Aorta (tissue), 5 donors: ENCODE data around the gene CAP2. TPM values are rescaled to one million over a fixed set of nuclear protein-coding genes. Genes with fewer than 3 reads are reported as not detected.

ENCODE experiments used
- ATAC-seq: fragments of 200-7000 bp; cut with Tn5 transposase; one replicate; pipeline ENCODE4 v1.9.1; 2022; ENCODE audit warnings: moderate library complexity; ENCODE audit not compliant: low FRiP score
- DNase-seq, 2 donors: peaks; one replicate each; pipeline ENCODE4 v3.0.0-alpha.2; 2020
- H3K27ac ChIP-seq, 2 donors: one replicate each; pipeline ENCODE4 v1.5.1; 2013; ENCODE audit warnings: low read length in 2 of 2, mild to moderate bottlenecking in 2 of 2, moderate library complexity in 2 of 2, control low read depth in 1 of 2, inconsistent platforms in 1 of 2, low read depth in 1 of 2
- H3K27me3 ChIP-seq, 2 donors: one replicate each; pipeline ENCODE4 v1.6.1; 2013; ENCODE audit warnings: control low read depth in 1 of 2, low read length in 1 of 2, mild to moderate bottlenecking in 1 of 2, moderate library complexity in 1 of 2; ENCODE audit not compliant: insufficient read depth in 2 of 2, control insufficient read depth in 1 of 2
- H3K36me3 ChIP-seq, 2 donors: one replicate each; pipeline ENCODE4 v1.6.1; 2013; ENCODE audit warnings: control low read depth in 1 of 2, low read length in 1 of 2, mild to moderate bottlenecking in 1 of 2; ENCODE audit not compliant: insufficient read depth in 2 of 2, control insufficient read depth in 1 of 2
- H3K4me1 ChIP-seq, 2 donors: one replicate each; pipeline ENCODE4 v1.6.1; 2013; ENCODE audit warnings: low read length in 2 of 2, control low read depth in 1 of 2, mild to moderate bottlenecking in 1 of 2, moderate library complexity in 1 of 2; ENCODE audit not compliant: insufficient read depth in 2 of 2, control insufficient read depth in 1 of 2
- H3K4me3 ChIP-seq, 2 donors: one replicate each; pipeline ENCODE4 v1.5.1; 2013; ENCODE audit warnings: low read length in 2 of 2, control low read depth in 1 of 2, mild to moderate bottlenecking in 1 of 2
- H3K9me3 ChIP-seq: one replicate; pipeline ENCODE4 v1.6.1; 2013; ENCODE audit warnings: mild to moderate bottlenecking, low read length; ENCODE audit not compliant: control insufficient read depth
- WGBS, 2 donors: extraction: QIAGEN DNeasy Blood & Tissue Kit; methylation state at CpG; one replicate each; pipeline ENCODE4 v1.1.7; 2013; 5-methylcytosine and 5-hydroxymethylcytosine counted together
- intact Hi-C, 2 donors: fragments of 100-400 bp; cut with DNase I; formaldehyde crosslinking; loops; one replicate each; pipeline versions ENCODE4 v1.14.2 to v1.15.0; 2022
- polyA plus RNA-seq, 2 donors: library from polyadenylated mRNA; stranded (reverse); fragments of 200-250 nt; gene quantifications; one replicate each; pipeline ENCODE4 v1.2.3, GENCODE V29; 2013
- total RNA-seq, 2 donors: library from RNA; stranded (reverse); fragmentation: NEBNext Ultra II Directional; extraction: Animal tissue kit (Norgen Biotek cat#: 25700); gene quantifications; one replicate each; pipeline ENCODE4 v1.2.1, GENCODE V29; 2021
- donor health status: healthy with polysubstance abuse.
- donor health status: Bipolar disorder and iron deficiency.
- donor health status: DM: no; HTN: no; CAD: no.
- donor health status: DM: no; HTN: no; CAD: no.
- donor health status: DM: yes; HTN: yes; CAD: no.

CAP2 gene
- total and polyA plus RNA-seq, 4 donors = 21.2 to 28.4 (median 24.0) TPM

GRCh38 chr6:17599877-17600526 is 206.6 kb downstream of the CAP2 start, which contains the start of gene FAM8A1:
FAM8A1 (plus strand) TSS chr6:17600302; CDS start chr6:17600410, 108 bp downstream.
- Histone ChIP-seq H3K36me3 (no peaks in the 10 kb centered on the region), H3K4me3 (peak within 1 kb of the TSS; percentile 90 to 91), H3K4me1 (peaks cover 0 to 4% of the 10 kb centered on the region in 2 donors), H3K9me3 (no peaks in the 10 kb centered on the region), H3K27me3 (no peaks in the 10 kb centered on the region), H3K27ac (peak within 1 kb of the TSS; percentile 82 to 91)
- WGBS, 2 donors = 1% methylated on average over 40 to 42 of the region's 42 CpGs
- peak; percentile 98 for ATAC-seq
- DNase-seq = peak; percentile 98 to 99
- intact Hi-C loops = loop anchor here in 1 of 2 donors (1.0 kb wide), 1 partner anchor 106 kb away; the partner anchor contains the start of gene NUP153

GRCh38 chr6:17600527-17601385 is 207.4 kb downstream of the CAP2 start:
- 0 to 1% methylated on average over 69 to 77 of the region's 77 CpGs for WGBS, 2 donors
- no peaks in the 10 kb centered on the region for H3K36me3 ChIP-seq
- peaks cover 0 to 4% of the 10 kb centered on the region in 2 donors for H3K4me1 ChIP-seq
- peak; percentile 71 for ATAC-seq
- peak overlapping the region; percentile 52 to 91 for H3K27ac ChIP-seq
- peak; percentile 66 to 85 for DNase-seq
- no peaks in the 10 kb centered on the region for H3K27me3 ChIP-seq
- intact Hi-C loops = loop anchor here in 1 of 2 donors (1.0 kb wide), 1 partner anchor 106 kb away; the partner anchor contains the start of gene NUP153
- peak overlapping the region; percentile 90 to 91 for H3K4me3 ChIP-seq
- H3K9me3 ChIP-seq = no peaks in the 10 kb centered on the region

- H3K27ac ChIP-seq = no peak overlapping the region
- H3K27me3 ChIP-seq = no peaks in the 10 kb centered on the region
- no peaks in the 10 kb centered on the region for H3K9me3 ChIP-seq
- H3K4me1 ChIP-seq = peaks cover 0 to 4% of the 10 kb centered on the region in 2 donors
- DNase-seq = no peak
- 4% methylated on average over 5 of the region's 5 CpGs for WGBS, 2 donors
- H3K4me3 ChIP-seq = peak overlapping the region; percentile 90 to 91
- intact Hi-C loops = no loop called here
- ATAC-seq = no peak
- no peaks in the 10 kb centered on the region for H3K36me3 ChIP-seq
These were observed 207.9 kb downstream of the CAP2 start for GRCh38 chr6:17601386-17601703.

- H3K36me3 ChIP-seq = no peaks in the 10 kb centered on the region
- no peak overlapping the region for H3K27ac ChIP-seq
- DNase-seq = no peak
- intact Hi-C loops = no loop called here
- no peaks in the 10 kb centered on the region for H3K27me3 ChIP-seq
- no peaks in the 10 kb centered on the region for H3K9me3 ChIP-seq
- H3K4me3 ChIP-seq = no peak overlapping the region
- H3K4me1 ChIP-seq = peaks cover 0 to 4% of the 10 kb centered on the region in 2 donors
- no peak for ATAC-seq
- 29 to 48% methylated on average over 1 of the region's 1 CpG for WGBS, 2 donors
These were observed 209.5 kb downstream of the CAP2 start for GRCh38 chr6:17602888-17603287.

GRCh38 chr6:17606606-17607005 is 213.2 kb downstream of the CAP2 start:
- no peak for DNase-seq
- Histone ChIP-seq H3K4me3 (no peak overlapping the region), H3K27ac (no peak overlapping the region), H3K4me1 (peaks cover 0 to 4% of the 10 kb centered on the region in 2 donors), H3K27me3 (no peaks in the 10 kb centered on the region), H3K36me3 (peaks cover 0 to 3% of the 10 kb centered on the region in 2 donors), H3K9me3 (no peaks in the 10 kb centered on the region)
- ATAC-seq = no peak
- 96 to 99% methylated on average over 4 of the region's 4 CpGs for WGBS, 2 donors
- intact Hi-C loops = no loop called here

Other genes with a start within 250 kb of the CAP2 start
- gene RBM24, start 112.2 kb upstream of the CAP2 start, total RNA-seq = 1 to 10 TPM; 2.5 to 6.1 TPM
- 1 to 10 TPM; 1.5 to 7.9 TPM for gene RBM24, start 112.2 kb upstream of the CAP2 start, polyA plus RNA-seq
- 10 to 100 TPM; 28.1 to 29.1 TPM for gene FAM8A1, start 206.7 kb downstream of the CAP2 start, total RNA-seq
- gene FAM8A1, start 206.7 kb downstream of the CAP2 start, polyA plus RNA-seq = 10 to 100 TPM; 12.3 to 26.2 TPM